HG03558 (cell line): ENCODE results near the gene NLRP8.
"Not testable (repeated sequence)": the region's sequence is repeated elsewhere in the genome, so short reads cannot be mapped to it uniquely, and the experiment has no call there.

ENCODE experiments used
- ATAC-seq: cut with Tn5 transposase; IDR thresholded peaks from one replicate; pipeline ENCODE4 v1.9.1; 2021; ENCODE audit warnings: moderate number of reproducible peaks; ENCODE audit not compliant: unreplicated experiment; ENCODE audit errors: extremely low read depth

NLRP8 gene

GRCh38 chr19:55947532-55947931, at the start of gene NLRP8:
Gene NLRP8 (plus strand): TSS chr19:55947832.
- ATAC-seq = no peak

- ATAC-seq = no peak
Measured at GRCh38 chr19:55898911-55899310, 48.7 kb upstream of the NLRP8 start.

GRCh38 chr19:55901369-55902079, 46.1 kb upstream of the NLRP8 start:
- ATAC-seq = no peak

GRCh38 chr19:55902080-55902751, 45.4 kb upstream of the NLRP8 start:
- ATAC-seq = no peak

GRCh38 chr19:55907286-55907685, 40.3 kb upstream of the NLRP8 start:
- no peak for ATAC-seq

- ATAC-seq = no peak
Measured at GRCh38 chr19:55907746-55908145, 39.9 kb upstream of the NLRP8 start.

GRCh38 chr19:55909801-55910200, 37.8 kb upstream of the NLRP8 start:
- ATAC-seq = no peak

GRCh38 chr19:55912916-55913315, 34.7 kb upstream of the NLRP8 start:
- ATAC-seq = no peak

- ATAC-seq = no peak
Measured at GRCh38 chr19:55913643-55914268, 33.9 kb upstream of the NLRP8 start.

- ATAC-seq = no peak
Measured at GRCh38 chr19:55923556-55923955, 24.1 kb upstream of the NLRP8 start.

- ATAC-seq = no peak
Measured at GRCh38 chr19:55927991-55928390, 19.6 kb upstream of the NLRP8 start.

GRCh38 chr19:55929258-55929657, 18.4 kb upstream of the NLRP8 start:
- not testable (repeated sequence) for ATAC-seq

- no peak for ATAC-seq
Measured at GRCh38 chr19:55930996-55931515, 16.6 kb upstream of the NLRP8 start.

- ATAC-seq = no peak
Measured at GRCh38 chr19:55931936-55932386, 15.7 kb upstream of the NLRP8 start, which contains the start of gene NLRP13. Gene NLRP13 (minus strand): TSS chr19:55932336. CDS start chr19:55932311, 25 bp downstream.

GRCh38 chr19:55935206-55935605, 12.4 kb upstream of the NLRP8 start:
- ATAC-seq = no peak

- ATAC-seq = no peak
Measured at GRCh38 chr19:55939206-55939605, 8.4 kb upstream of the NLRP8 start.

- ATAC-seq = no peak
Measured at GRCh38 chr19:55940306-55940705, 7.3 kb upstream of the NLRP8 start.

- not testable (repeated sequence) for ATAC-seq
Measured at GRCh38 chr19:55950566-55950965, 2.9 kb downstream of the NLRP8 start.

- no peak for ATAC-seq
Measured at GRCh38 chr19:55956431-55956830, 8.8 kb downstream of the NLRP8 start.

GRCh38 chr19:55958356-55958755, 10.7 kb downstream of the NLRP8 start:
- ATAC-seq = no peak
